ENCODE results near the gene ACAD8.
"Not testable (repeated sequence)": the region's sequence is repeated elsewhere in the genome, so short reads cannot be mapped to it uniquely, and the experiment has no call there.

Gene ACAD8

GRCh38 chr11:134276396-134277182, 23.2 kb downstream of the ACAD8 start:
- H3K27ac ChIP-seq, result peak overlapping the region; percentile 38; the same call in 1 of the 2 replicates
- peak; percentile 45 for TF ChIP-seq CTCF (conservative IDR thresholded peaks at IDR 0.05)

GRCh38 chr11:134277183-134278001, 24.0 kb downstream of the ACAD8 start:
- H3K27ac ChIP-seq, result peak overlapping the region; percentile 38; the same call in 1 of the 2 replicates
- TF ChIP-seq CTCF (conservative IDR thresholded peaks at IDR 0.05), result no peak

- TF ChIP-seq CTCF (conservative IDR thresholded peaks at IDR 0.05), result no peak
Measured at GRCh38 chr11:134278356-134278755, 25.0 kb downstream of the ACAD8 start.

GRCh38 chr11:134281635-134282034, 28.3 kb downstream of the ACAD8 start:
- not testable (repeated sequence) for H3K27ac ChIP-seq

More at GRCh38 chr11:134278356-134278755, 25.0 kb downstream of the ACAD8 start:
- H3K27ac ChIP-seq, result no peak overlapping the region

- no peak for TF ChIP-seq CTCF (conservative IDR thresholded peaks at IDR 0.05)
- no peak overlapping the region for H3K27ac ChIP-seq
Measured at GRCh38 chr11:134282121-134283045, 29.0 kb downstream of the ACAD8 start.

- no peak overlapping the region for H3K27ac ChIP-seq
- TF ChIP-seq CTCF (conservative IDR thresholded peaks at IDR 0.05), result no peak
Measured at GRCh38 chr11:134283461-134284230, 30.3 kb downstream of the ACAD8 start.

GRCh38 chr11:134284349-134284748, 31.0 kb downstream of the ACAD8 start:
- not testable (repeated sequence) for H3K27ac ChIP-seq

Data from VCaP (cell line).